Measurements from ENCODE around the gene MUC13.

The MUC13 gene, protein sequence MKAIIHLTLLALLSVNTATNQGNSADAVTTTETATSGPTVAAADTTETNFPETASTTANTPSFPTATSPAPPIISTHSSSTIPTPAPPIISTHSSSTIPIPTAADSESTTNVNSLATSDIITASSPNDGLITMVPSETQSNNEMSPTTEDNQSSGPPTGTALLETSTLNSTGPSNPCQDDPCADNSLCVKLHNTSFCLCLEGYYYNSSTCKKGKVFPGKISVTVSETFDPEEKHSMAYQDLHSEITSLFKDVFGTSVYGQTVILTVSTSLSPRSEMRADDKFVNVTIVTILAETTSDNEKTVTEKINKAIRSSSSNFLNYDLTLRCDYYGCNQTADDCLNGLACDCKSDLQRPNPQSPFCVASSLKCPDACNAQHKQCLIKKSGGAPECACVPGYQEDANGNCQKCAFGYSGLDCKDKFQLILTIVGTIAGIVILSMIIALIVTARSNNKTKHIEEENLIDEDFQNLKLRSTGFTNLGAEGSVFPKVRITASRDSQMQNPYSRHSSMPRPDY

DNA sequence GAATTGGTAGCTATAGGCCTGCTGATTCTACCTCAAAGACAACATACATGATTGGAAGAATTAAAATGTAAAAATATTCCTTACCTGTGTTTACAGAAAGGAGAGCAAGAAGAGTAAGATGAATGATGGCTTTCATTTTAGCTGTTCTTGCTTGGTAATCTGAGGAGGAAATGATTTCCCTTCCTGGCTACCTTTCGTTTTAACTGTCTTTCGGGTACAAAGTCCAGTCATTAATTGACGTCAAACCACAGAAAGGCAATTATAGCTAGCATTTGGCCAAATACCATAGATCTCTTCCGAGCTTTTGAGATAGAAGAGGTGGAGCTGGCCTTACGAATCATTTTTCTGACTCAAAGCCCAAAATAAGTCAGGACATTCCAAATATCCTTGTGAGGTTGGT, at the start of gene MUC13:
TSS of gene MUC13 (minus strand) at position 175 of the 400 bp plus-strand sequence. CDS start at position 136, 39 bp downstream.
- TF ChIP-seq ZNF565 (CRISPR knock-in tag; conservative IDR thresholded peaks at IDR 0.05; ENCODE audit: low read depth): no peak
- no peak for TF ChIP-seq GLIS3 (CRISPR knock-in tag; IDR thresholded peaks at IDR 0.05)
- TF ChIP-seq, protein P1, sequence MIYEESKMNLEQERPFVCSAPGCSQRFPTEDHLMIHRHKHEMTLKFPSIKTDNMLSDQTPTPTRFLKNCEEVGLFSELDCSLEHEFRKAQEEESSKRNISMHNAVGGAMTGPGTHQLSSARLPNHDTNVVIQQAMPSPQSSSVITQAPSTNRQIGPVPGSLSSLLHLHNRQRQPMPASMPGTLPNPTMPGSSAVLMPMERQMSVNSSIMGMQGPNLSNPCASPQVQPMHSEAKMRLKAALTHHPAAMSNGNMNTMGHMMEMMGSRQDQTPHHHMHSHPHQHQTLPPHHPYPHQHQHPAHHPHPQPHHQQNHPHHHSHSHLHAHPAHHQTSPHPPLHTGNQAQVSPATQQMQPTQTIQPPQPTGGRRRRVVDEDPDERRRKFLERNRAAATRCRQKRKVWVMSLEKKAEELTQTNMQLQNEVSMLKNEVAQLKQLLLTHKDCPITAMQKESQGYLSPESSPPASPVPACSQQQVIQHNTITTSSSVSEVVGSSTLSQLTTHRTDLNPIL (CRISPR knock-in tag; IDR thresholded peaks at IDR 0.05; ENCODE audit: low read depth): no peak
- no peak for TF ChIP-seq ZNF8 (CRISPR knock-in tag; IDR thresholded peaks at IDR 0.05)
- TF ChIP-seq TCF4 (CRISPR knock-in tag; IDR thresholded peaks at IDR 0.05; ENCODE audit: borderline replicate concordance): no peak
- TF ChIP-seq ZFP3 (CRISPR knock-in tag; IDR thresholded peaks at IDR 0.05): no peak
- TF ChIP-seq RARB (CRISPR knock-in tag; IDR thresholded peaks at IDR 0.05): no peak
- no peak for TF ChIP-seq ZC3H10 (CRISPR knock-in tag; IDR thresholded peaks at IDR 0.05)
- no peak for TF ChIP-seq OSR1 (CRISPR knock-in tag; IDR thresholded peaks at IDR 0.05)
- TF ChIP-seq ZFP30 (CRISPR knock-in tag; IDR thresholded peaks at IDR 0.05): no peak
- no peak for TF ChIP-seq PPARA (CRISPR knock-in tag; IDR thresholded peaks at IDR 0.05; ENCODE audit: borderline replicate concordance)
- TF ChIP-seq ARNTL (CRISPR knock-in tag; IDR thresholded peaks at IDR 0.05; ENCODE audit: borderline replicate concordance, low read depth): no peak
- TF ChIP-seq ISL1 (CRISPR knock-in tag; IDR thresholded peaks at IDR 0.05): no peak
- no peak for ATAC-seq

DNA sequence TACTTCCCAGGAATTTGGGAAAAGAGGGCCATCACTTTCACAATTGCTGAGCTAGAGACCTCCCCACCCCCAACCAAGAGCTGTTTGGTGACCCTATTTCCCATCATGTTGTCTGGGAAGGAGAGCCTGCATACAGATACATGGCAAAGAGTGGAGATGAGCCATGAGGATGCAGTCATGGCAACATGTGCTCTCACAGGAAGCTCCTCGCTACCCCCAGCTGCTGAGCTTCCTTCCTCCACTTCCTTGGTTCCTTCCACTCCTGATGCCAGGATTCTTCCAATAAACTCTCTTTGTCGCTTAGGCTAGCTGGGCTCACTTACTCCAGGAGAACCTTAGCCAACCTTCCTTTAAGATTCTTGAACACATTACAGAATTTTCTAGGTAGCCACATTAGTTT, 48.3 kb upstream of the MUC13 start:
- ATAC-seq: no peak
- no peak for TF ChIP-seq ARNTL (CRISPR knock-in tag; IDR thresholded peaks at IDR 0.05; ENCODE audit: borderline replicate concordance, low read depth)
- TF ChIP-seq, protein P2, sequence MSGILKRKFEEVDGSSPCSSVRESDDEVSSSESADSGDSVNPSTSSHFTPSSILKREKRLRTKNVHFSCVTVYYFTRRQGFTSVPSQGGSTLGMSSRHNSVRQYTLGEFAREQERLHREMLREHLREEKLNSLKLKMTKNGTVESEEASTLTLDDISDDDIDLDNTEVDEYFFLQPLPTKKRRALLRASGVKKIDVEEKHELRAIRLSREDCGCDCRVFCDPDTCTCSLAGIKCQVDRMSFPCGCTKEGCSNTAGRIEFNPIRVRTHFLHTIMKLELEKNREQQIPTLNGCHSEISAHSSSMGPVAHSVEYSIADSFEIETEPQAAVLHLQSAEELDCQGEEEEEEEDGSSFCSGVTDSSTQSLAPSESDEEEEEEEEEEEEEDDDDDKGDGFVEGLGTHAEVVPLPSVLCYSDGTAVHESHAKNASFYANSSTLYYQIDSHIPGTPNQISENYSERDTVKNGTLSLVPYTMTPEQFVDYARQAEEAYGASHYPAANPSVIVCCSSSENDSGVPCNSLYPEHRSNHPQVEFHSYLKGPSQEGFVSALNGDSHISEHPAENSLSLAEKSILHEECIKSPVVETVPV (CRISPR knock-in tag; IDR thresholded peaks at IDR 0.05): no peak

DNA sequence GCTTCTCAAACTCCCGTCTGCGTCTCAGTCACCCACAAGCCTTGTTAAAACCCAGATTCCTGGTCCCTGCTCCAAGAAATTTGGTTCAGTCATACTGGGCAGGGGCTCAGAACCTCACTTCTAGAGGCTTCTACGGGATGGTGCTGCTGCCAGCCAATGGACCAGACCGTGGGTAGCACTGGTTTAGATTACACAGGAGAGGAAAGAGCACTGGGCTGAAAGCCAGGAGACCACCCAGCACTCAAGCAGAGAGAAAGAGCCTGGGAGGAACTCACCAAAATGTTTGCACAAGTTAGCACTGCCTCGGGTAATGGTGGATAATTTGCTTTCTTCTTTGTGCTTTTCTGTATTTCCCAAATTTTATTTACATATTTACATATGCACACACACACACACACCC, 46.9 kb upstream of the MUC13 start:
- no peak for TF ChIP-seq ZNF8 (CRISPR knock-in tag; IDR thresholded peaks at IDR 0.05)
- no peak for TF ChIP-seq GLIS3 (CRISPR knock-in tag; IDR thresholded peaks at IDR 0.05)
- TF ChIP-seq, protein P2 (CRISPR knock-in tag; IDR thresholded peaks at IDR 0.05): no peak
- TF ChIP-seq BACH2 (CRISPR knock-in tag; IDR thresholded peaks at IDR 0.05; ENCODE audit: borderline replicate concordance): no peak
- TF ChIP-seq ZNF565 (CRISPR knock-in tag; conservative IDR thresholded peaks at IDR 0.05; ENCODE audit: low read depth): no peak
- TF ChIP-seq, protein P3, sequence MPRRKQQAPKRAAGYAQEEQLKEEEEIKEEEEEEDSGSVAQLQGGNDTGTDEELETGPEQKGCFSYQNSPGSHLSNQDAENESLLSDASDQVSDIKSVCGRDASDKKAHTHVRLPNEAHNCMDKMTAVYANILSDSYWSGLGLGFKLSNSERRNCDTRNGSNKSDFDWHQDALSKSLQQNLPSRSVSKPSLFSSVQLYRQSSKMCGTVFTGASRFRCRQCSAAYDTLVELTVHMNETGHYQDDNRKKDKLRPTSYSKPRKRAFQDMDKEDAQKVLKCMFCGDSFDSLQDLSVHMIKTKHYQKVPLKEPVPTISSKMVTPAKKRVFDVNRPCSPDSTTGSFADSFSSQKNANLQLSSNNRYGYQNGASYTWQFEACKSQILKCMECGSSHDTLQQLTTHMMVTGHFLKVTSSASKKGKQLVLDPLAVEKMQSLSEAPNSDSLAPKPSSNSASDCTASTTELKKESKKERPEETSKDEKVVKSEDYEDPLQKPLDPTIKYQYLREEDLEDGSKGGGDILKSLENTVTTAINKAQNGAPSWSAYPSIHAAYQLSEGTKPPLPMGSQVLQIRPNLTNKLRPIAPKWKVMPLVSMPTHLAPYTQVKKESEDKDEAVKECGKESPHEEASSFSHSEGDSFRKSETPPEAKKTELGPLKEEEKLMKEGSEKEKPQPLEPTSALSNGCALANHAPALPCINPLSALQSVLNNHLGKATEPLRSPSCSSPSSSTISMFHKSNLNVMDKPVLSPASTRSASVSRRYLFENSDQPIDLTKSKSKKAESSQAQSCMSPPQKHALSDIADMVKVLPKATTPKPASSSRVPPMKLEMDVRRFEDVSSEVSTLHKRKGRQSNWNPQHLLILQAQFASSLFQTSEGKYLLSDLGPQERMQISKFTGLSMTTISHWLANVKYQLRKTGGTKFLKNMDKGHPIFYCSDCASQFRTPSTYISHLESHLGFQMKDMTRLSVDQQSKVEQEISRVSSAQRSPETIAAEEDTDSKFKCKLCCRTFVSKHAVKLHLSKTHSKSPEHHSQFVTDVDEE (CRISPR knock-in tag; IDR thresholded peaks at IDR 0.05): no peak
- TF ChIP-seq ZFP3 (CRISPR knock-in tag; IDR thresholded peaks at IDR 0.05): no peak
- ATAC-seq: no peak

DNA sequence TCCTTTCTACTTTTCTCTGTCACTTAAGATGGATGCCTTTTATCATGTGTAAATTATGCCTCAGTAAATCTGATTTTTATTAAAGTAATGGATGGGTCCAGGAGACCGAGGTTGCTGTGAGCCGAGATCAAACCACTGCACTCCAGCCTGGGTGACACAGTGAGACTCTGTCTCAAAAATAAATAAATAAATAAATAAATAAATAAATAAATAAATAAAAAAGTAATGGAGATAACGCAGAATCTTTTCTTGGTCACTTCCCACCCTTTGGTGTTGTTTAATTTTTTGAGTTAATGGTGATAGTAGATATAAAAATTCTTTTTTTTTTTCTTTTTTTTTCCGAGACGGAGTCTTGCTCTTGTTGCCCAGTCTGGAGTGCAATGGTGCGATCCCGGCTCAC, 44.1 kb upstream of the MUC13 start:
- no peak for TF ChIP-seq ZNF70 (CRISPR knock-in tag; IDR thresholded peaks at IDR 0.05)
- no peak for TF ChIP-seq PPARA (CRISPR knock-in tag; IDR thresholded peaks at IDR 0.05; ENCODE audit: borderline replicate concordance)

DNA sequence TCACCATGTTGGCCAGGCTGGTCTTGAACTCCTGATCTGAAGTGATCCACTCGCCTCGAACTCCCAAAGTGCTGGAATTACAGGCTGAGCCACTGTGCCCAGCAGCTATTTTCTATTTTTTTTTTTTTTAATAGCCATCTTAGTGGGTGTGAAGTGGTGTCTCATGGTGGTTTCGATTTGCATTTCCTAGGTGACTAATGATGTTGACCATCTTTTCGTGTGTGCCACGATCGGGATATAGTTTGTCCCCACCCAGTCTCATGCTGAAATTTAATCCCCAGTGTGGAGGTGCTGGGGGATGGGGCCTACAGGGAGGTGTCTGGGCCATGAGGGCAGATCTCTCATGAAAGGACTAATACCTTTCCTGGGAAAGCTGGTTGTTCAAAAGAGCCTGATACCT, 41.8 kb upstream of the MUC13 start:
- ATAC-seq: no peak
- TF ChIP-seq ZFP3 (CRISPR knock-in tag; IDR thresholded peaks at IDR 0.05) (no peak), TCF4 (CRISPR knock-in tag; IDR thresholded peaks at IDR 0.05; ENCODE audit: borderline replicate concordance) (no peak), ZNF565 (CRISPR knock-in tag; conservative IDR thresholded peaks at IDR 0.05; ENCODE audit: low read depth) (no peak)

More for the DNA sequence above, 44.1 kb upstream of the MUC13 start:
- no peak for ATAC-seq
